ENCODE results near the gene GREB1L. TPM values are rescaled to one million over a fixed set of nuclear protein-coding genes. Genes with fewer than 3 reads are reported as not detected.

The GREB1L gene
- total and polyA plus RNA-seq, 2 donors (not counting 1 experiment from before 2014, with no cell fraction given), result not detected

DNA sequence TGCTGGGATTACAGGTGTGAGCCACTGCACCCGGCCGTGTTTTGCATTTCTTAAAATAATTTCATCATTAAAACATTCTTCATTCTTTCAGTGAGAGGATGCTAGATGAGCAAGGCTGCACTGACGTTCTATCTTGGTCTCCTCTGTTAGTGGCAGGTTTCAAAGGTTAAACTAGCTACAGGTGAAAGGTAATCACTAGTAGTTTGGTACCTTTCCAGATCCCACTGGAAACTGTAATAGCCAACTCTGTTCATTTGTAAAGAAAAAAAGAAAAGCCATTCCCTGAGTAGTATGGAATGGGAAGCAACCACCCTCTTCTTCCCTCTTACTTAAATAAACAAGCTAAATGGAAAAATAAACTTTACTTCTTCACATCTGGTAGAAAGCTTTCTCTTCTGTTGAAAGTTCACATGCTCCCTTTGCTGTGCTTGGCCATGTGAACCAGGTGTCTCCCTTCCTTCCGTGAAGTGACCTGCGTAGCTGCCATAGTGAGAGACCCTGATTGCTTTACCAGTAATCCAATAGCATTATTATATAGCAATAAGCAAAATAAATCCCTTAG lies 94.0 kb downstream of the GREB1L start:
- TF ChIP-seq CTCF (IDR thresholded peaks at IDR 0.05), result no peak
- no CpG with 5 or more reads among the region's 5 CpGs for WGBS (ENCODE audit: insufficient coverage)

DNA sequence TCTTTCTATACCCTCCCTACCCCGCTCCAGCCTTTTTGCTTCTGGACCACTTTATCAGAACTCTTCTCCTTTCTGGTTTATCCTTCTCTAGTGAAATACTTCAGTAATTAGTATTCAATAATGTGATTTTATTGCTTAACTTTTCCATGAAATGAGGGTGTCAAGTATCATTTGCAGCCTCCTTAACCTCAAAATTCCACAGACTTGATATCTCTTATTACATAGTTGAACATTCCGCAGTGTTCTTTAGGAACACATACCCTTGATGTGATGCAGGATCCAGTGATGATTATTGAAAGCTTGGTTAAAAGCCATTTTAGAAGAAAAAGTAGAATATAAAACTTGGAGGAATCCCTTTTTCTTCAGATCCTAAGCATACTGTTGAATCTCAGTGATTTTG lies 94.8 kb downstream of the GREB1L start:
- no peaks in the 10 kb centered on the region for H4K20me1 ChIP-seq (ENCODE audit: control insufficient read depth, insufficient read depth, low read length, poor library complexity, severe bottlenecking)
- H3K4me1 ChIP-seq (ENCODE audit: control insufficient read depth in 2 of 2, insufficient read depth in 2 of 2, low read length in 2 of 2), result no peaks in the 10 kb centered on the region
- H3K4me1 Mint-ChIP-seq, result no peaks in the 10 kb centered on the region
- ChIA-PET CTCF (interaction anchor here (0.6 kb wide), 1 partner anchor 212 kb away, joined by 4 read pairs; no protein-coding TSS in a partner anchor), POLR2A (no interaction called here)
- peaks cover 3% of the 10 kb centered on the region for H3K27me3 Mint-ChIP-seq
- no peak overlapping the region for H3K9ac ChIP-seq (ENCODE audit: low read length)
- no CpG with 5 or more reads among the region's 2 CpGs for WGBS (ENCODE audit: insufficient coverage)
- intact Hi-C loops (cut with micrococcal nuclease), result no loop called here
- no peaks in the 10 kb centered on the region for H3K9me3 Mint-ChIP-seq (ENCODE audit: insufficient read depth)
- no peaks in the 10 kb centered on the region for H3K27me3 ChIP-seq (replicated peaks in 1 of 4; ENCODE audit: control extremely low read depth in 1 of 4, control insufficient read depth in 3 of 4, insufficient read depth in 4 of 4, low read length in 3 of 4)
- no peak overlapping the region for H3K27ac ChIP-seq (ENCODE audit: low read length in 2 of 2)
- no peaks in the 10 kb centered on the region for H3K79me2 ChIP-seq (ENCODE audit: control insufficient read depth, insufficient read depth, low read length)
- no peak overlapping the region for H2AFZ ChIP-seq (ENCODE audit: insufficient read depth, low read depth, low read length, poor library complexity, severe bottlenecking)
- H3K4me2 ChIP-seq (replicated peaks; ENCODE audit: low read depth, low read length, poor library complexity, severe bottlenecking), result no peak overlapping the region
- no peaks in the 10 kb centered on the region for H3K9me3 ChIP-seq (ENCODE audit: control extremely low read depth in 1 of 3, control insufficient read depth in 2 of 3, insufficient read depth in 1 of 3, low read length in 2 of 3)
- H3K4me3 Mint-ChIP-seq, result no peak overlapping the region
- H3K4me3 ChIP-seq (ENCODE audit: control extremely low read depth in 1 of 5, extremely low read depth in 1 of 5, insufficient read depth in 1 of 5, low read depth in 2 of 5, low read length in 4 of 5), result no peak overlapping the region
- no peak for ATAC-seq (ENCODE audit: low read depth)
- H3K36me3 ChIP-seq (replicated peaks in 1 of 2; ENCODE audit: control extremely low read depth in 1 of 2, control insufficient read depth in 1 of 2, extremely low read depth in 1 of 2, insufficient read depth in 2 of 2, low read length in 1 of 2), result no peaks in the 10 kb centered on the region
- DNase-seq, result no peak
- TF ChIP-seq EZH2 (IDR thresholded peaks at IDR 0.05; ENCODE audit: borderline replicate concordance, insufficient read depth, low read depth, low read length, poor library complexity, severe bottlenecking) (no peak), CTCF (IDR thresholded peaks at IDR 0.05) (no peak)
- H3K27ac Mint-ChIP-seq, result no peak overlapping the region

More for the DNA sequence above, 94.0 kb downstream of the GREB1L start:
- H3K27me3 Mint-ChIP-seq, result peaks cover 3% of the 10 kb centered on the region
- DNase-seq, result no peak
- Histone ChIP-seq H3K4me3 (ENCODE audit: control extremely low read depth in 1 of 5, extremely low read depth in 1 of 5, insufficient read depth in 1 of 5, low read depth in 2 of 5, low read length in 4 of 5) (no peak overlapping the region), H3K4me1 (ENCODE audit: control insufficient read depth in 2 of 2, insufficient read depth in 2 of 2, low read length in 2 of 2) (no peaks in the 10 kb centered on the region), H2AFZ (ENCODE audit: insufficient read depth, low read depth, low read length, poor library complexity, severe bottlenecking) (no peak overlapping the region), H4K20me1 (ENCODE audit: control insufficient read depth, insufficient read depth, low read length, poor library complexity, severe bottlenecking) (no peaks in the 10 kb centered on the region), H3K79me2 (ENCODE audit: control insufficient read depth, insufficient read depth, low read length) (no peaks in the 10 kb centered on the region), H3K36me3 (replicated peaks in 1 of 2; ENCODE audit: control extremely low read depth in 1 of 2, control insufficient read depth in 1 of 2, extremely low read depth in 1 of 2, insufficient read depth in 2 of 2, low read length in 1 of 2) (no peaks in the 10 kb centered on the region), H3K4me2 (replicated peaks; ENCODE audit: low read depth, low read length, poor library complexity, severe bottlenecking) (no peak overlapping the region), H3K9me3 (ENCODE audit: control extremely low read depth in 1 of 3, control insufficient read depth in 2 of 3, insufficient read depth in 1 of 3, low read length in 2 of 3) (no peaks in the 10 kb centered on the region), H3K9ac (ENCODE audit: low read length) (no peak overlapping the region), H3K27me3 (replicated peaks in 1 of 4; ENCODE audit: control extremely low read depth in 1 of 4, control insufficient read depth in 3 of 4, insufficient read depth in 4 of 4, low read length in 3 of 4) (no peaks in the 10 kb centered on the region), H3K27ac (ENCODE audit: low read length in 2 of 2) (no peak overlapping the region)
- no peak for ATAC-seq (ENCODE audit: low read depth)
- H3K9me3 Mint-ChIP-seq (ENCODE audit: insufficient read depth), result no peaks in the 10 kb centered on the region
- CTCF ChIA-PET, result no interaction called here
- no peak overlapping the region for H3K4me3 Mint-ChIP-seq
- intact Hi-C loops (cut with micrococcal nuclease), result no loop called here
- no peaks in the 10 kb centered on the region for H3K4me1 Mint-ChIP-seq
- POLR2A ChIA-PET, result no interaction called here
- H3K27ac Mint-ChIP-seq, result no peak overlapping the region

Measured in B cell (primary cell).